K562 (cell line): ENCODE measurements around the gene HDAC7. TPM values are rescaled to one million over a fixed set of nuclear protein-coding genes. Genes with fewer than 3 reads are reported as not detected.

Source experiments
- ILK ChIP-seq: fragments of 450-650 bp; IDR thresholded peaks from 2 replicates; pipeline ENCODE4 v1.6.1; 2016; ENCODE audit warnings: missing genetic modification characterization, low read depth, mild to moderate bottlenecking, missing compliant biosample characterization, moderate library complexity, borderline replicate concordance
- NFXL1 ChIP-seq: fragments of 450-650 bp; formaldehyde crosslinking; IDR thresholded peaks from 2 replicates; pipeline ENCODE4 v1.4.0; 2021; ENCODE audit warnings: mild to moderate bottlenecking
- NR2F6 ChIP-seq: fragments of 450-650 bp; formaldehyde crosslinking; IDR thresholded peaks from 2 replicates; pipeline ENCODE4 v1.4.0; 2020; ENCODE audit warnings: mild to moderate bottlenecking
- NRF1 ChIP-seq, 2 experiments: fragments of 450-650 bp; IDR thresholded peaks in 1 of 2; conservative IDR thresholded peaks in 1 of 2; 2 replicates each; pipeline ENCODE4 v1.6.1; 2014; ENCODE audit warnings: mild to moderate bottlenecking in 2 of 2
- SNRNP70 ChIP-seq: fragments of 200-400 bp; formaldehyde crosslinking; optimal IDR thresholded peaks from 2 replicates; pipeline ENCODE3; 2017; ENCODE audit warnings: low read depth, low read length
- SRSF3 ChIP-seq: fragments of 200-400 bp; formaldehyde crosslinking; IDR thresholded peaks from 2 replicates; pipeline ENCODE4 v1.6.1; 2016; ENCODE audit warnings: mild to moderate bottlenecking, low read length, moderate library complexity; ENCODE audit not compliant: insufficient read depth
- TCF7L2 ChIP-seq: fragments of 150-350 bp; IDR thresholded peaks from 2 replicates; pipeline ENCODE4 v1.6.1; 2016; ENCODE audit warnings: low read depth, mild to moderate bottlenecking, low read length, moderate library complexity
- THRAP3 ChIP-seq: fragments of 450-650 bp; IDR thresholded peaks from 2 replicates; pipeline ENCODE4 v1.6.1; 2016; ENCODE audit warnings: mild to moderate bottlenecking, inconsistent platforms, borderline replicate concordance
- ZBTB8A ChIP-seq: fragments of 450-650 bp; IDR thresholded peaks from 2 replicates; pipeline ENCODE4 v1.6.1; 2018; ENCODE audit warnings: mild to moderate bottlenecking, moderate library complexity; ENCODE audit not compliant: partially characterized antibody
- ZNF184 ChIP-seq: sonication (generic); formaldehyde crosslinking; IDR thresholded peaks from 2 replicates; pipeline ENCODE4 v1.5.0; 2020; ENCODE audit warnings: missing genetic modification reagents
- ZNF316 ChIP-seq: fragments of 450-650 bp; IDR thresholded peaks from 2 replicates; pipeline ENCODE4 v1.6.1; 2016
- polyA plus RNA-seq, 8 experiments: library from polyadenylated mRNA; depleted of rRNA in 4 of 8; stranded (reverse) in 5 of 8; unstranded in 3 of 8; fragments of >200 nt; fragmentation: Nextera tagmentation in 2 of 8; fragmentation: Illumina TruSeq in 1 of 8; extraction: Ambion mirVana in 2 of 8; extraction: Trizol in 1 of 8; gene quantifications; 2 replicates each; pipeline versions ENCODE4 v1.2.1 to v1.2.3, GENCODE V29; 2011 to 2014; ENCODE audit warnings: inconsistent platforms in 1 of 8, missing spikeins in 1 of 8
- total RNA-seq, 7 experiments: library from RNA; depleted of rRNA in 6 of 7; stranded (reverse); fragments of >200 nt in 6 of 7; fragmentation: Illumina TruSeq in 2 of 7; extraction: Trizol in 2 of 7; gene quantifications; 2 replicates each; pipeline versions ENCODE4 v1.2.1 to v1.2.3, GENCODE V29; 2011 to 2021; ENCODE audit warnings: low replicate concordance in 1 of 7
- TF ChIP-seq, protein P1 (sequence below): fragments of 250-450 bp; sonication (Bioruptor Pico); IDR thresholded peaks from 2 replicates; pipeline ENCODE4 v1.5.0; 2020; ENCODE audit warnings: mild to moderate bottlenecking
- TF ChIP-seq, protein P2 (sequence below): IDR thresholded peaks from 2 replicates; pipeline ENCODE4 v1.6.1; 2012; ENCODE audit warnings: low read depth, low read length, improper control_type of control experiment, borderline replicate concordance
- TF ChIP-seq, protein P3 (sequence below): fragments of 250-450 bp; sonication (Bioruptor Pico); IDR thresholded peaks from 2 replicates; pipeline ENCODE4 v1.4.0; 2020
- TF ChIP-seq, protein P4 (sequence below): IDR thresholded peaks from 3 replicates; pipeline ENCODE4 v1.6.1; 2011; ENCODE audit warnings: borderline replicate concordance, mild to moderate bottlenecking; ENCODE audit not compliant: insufficient read length, insufficient read depth
- TF ChIP-seq, protein P5 (sequence below): fragments of 250-450 bp; sonication (Bioruptor Pico); IDR thresholded peaks from 2 replicates; pipeline ENCODE4 v1.5.0; 2021
- TF ChIP-seq, protein P6 (sequence below): fragments of 250-450 bp; sonication (Bioruptor Pico); IDR thresholded peaks from 2 replicates; pipeline ENCODE4 v1.9.0; 2021; ENCODE audit warnings: mild to moderate bottlenecking

Gene HDAC7
- total and polyA plus RNA-seq, 9 of the 15 experiments (the other 6 are each of a cell fraction or from before 2014, with no cell fraction given) = 2.5 to 129 (median 31.1) TPM

DNA sequence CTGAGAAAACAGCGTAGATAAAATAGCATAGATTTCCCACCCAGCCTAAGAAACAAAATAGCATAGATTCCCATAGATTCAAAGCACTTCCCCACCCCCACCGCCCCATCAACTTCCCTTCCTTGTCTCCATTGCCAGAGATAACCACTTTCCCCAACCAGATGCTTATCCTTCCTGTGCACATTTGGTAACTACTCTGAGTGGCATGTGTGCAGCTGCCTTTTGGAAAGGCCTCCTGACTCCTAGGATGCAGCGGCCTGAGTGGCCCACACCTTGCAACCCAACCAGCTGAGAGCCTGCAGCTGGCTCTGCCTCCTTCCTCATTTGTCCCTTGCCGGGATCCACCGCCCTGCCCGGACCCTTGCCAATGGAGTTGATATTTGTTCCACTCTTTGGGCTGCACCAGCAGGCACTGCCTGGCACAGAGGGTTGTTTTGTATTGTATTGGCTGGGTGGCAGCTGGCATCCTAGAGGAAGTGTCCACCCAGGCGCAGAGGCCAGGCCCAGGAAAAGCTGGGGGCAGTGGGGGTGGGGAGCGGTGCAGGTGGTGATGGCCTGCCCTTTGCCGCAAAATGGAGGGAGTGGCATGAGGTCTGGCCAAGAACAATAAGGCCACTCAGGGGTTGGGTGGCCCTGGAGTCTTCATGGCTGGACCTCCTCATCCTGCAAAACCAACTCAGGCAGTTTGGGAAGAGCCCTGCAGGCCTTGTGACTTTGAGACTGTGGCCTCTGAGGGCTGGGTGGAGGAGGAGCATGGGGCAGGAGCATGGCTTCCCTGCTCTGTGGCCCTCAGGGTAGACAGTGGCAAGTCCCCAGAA, 41.8 kb downstream of the HDAC7 start (continued):
- TF ChIP-seq, protein P1, sequence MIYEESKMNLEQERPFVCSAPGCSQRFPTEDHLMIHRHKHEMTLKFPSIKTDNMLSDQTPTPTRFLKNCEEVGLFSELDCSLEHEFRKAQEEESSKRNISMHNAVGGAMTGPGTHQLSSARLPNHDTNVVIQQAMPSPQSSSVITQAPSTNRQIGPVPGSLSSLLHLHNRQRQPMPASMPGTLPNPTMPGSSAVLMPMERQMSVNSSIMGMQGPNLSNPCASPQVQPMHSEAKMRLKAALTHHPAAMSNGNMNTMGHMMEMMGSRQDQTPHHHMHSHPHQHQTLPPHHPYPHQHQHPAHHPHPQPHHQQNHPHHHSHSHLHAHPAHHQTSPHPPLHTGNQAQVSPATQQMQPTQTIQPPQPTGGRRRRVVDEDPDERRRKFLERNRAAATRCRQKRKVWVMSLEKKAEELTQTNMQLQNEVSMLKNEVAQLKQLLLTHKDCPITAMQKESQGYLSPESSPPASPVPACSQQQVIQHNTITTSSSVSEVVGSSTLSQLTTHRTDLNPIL (CRISPR knock-in tag) = no peak
- TF ChIP-seq THRAP3 = no peak
- no peak for TF ChIP-seq ILK (tag)
- TF ChIP-seq SNRNP70 = no peak
- no peak for TF ChIP-seq NRF1 (conservative IDR thresholded peaks at IDR 0.05 in 1 of 2, IDR thresholded peaks at IDR 0.05 in 1 of 2)
- TF ChIP-seq, protein P2, sequence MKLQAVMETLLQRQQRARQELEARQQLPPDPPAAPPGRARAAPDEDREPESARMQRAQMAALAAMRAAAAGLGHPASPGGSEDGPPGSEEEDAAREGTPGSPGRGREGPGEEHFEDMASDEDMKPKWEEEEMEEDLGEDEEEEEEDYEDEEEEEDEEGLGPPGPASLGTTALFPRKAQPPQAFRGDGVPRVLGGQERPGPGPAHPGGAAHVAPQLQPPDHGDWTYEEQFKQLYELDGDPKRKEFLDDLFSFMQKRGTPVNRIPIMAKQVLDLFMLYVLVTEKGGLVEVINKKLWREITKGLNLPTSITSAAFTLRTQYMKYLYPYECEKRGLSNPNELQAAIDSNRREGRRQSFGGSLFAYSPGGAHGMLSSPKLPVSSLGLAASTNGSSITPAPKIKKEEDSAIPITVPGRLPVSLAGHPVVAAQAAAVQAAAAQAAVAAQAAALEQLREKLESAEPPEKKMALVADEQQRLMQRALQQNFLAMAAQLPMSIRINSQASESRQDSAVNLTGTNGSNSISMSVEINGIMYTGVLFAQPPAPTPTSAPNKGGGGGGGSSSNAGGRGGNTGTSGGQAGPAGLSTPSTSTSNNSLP = peak; percentile 42; the same call in 1 of the 2 replicates
- no peak for TF ChIP-seq SRSF3
- no peak for TF ChIP-seq NR2F6
- TF ChIP-seq, protein P3, sequence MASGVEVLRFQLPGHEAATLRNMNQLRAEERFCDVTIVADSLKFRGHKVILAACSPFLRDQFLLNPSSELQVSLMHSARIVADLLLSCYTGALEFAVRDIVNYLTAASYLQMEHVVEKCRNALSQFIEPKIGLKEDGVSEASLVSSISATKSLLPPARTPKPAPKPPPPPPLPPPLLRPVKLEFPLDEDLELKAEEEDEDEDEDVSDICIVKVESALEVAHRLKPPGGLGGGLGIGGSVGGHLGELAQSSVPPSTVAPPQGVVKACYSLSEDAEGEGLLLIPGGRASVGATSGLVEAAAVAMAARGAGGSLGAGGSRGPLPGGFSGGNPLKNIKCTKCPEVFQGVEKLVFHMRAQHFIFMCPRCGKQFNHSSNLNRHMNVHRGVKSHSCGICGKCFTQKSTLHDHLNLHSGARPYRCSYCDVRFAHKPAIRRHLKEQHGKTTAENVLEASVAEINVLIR (CRISPR knock-in tag) = no peak
- TF ChIP-seq, protein P4, sequence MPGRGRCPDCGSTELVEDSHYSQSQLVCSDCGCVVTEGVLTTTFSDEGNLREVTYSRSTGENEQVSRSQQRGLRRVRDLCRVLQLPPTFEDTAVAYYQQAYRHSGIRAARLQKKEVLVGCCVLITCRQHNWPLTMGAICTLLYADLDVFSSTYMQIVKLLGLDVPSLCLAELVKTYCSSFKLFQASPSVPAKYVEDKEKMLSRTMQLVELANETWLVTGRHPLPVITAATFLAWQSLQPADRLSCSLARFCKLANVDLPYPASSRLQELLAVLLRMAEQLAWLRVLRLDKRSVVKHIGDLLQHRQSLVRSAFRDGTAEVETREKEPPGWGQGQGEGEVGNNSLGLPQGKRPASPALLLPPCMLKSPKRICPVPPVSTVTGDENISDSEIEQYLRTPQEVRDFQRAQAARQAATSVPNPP = no peak
- TF ChIP-seq, protein P5, sequence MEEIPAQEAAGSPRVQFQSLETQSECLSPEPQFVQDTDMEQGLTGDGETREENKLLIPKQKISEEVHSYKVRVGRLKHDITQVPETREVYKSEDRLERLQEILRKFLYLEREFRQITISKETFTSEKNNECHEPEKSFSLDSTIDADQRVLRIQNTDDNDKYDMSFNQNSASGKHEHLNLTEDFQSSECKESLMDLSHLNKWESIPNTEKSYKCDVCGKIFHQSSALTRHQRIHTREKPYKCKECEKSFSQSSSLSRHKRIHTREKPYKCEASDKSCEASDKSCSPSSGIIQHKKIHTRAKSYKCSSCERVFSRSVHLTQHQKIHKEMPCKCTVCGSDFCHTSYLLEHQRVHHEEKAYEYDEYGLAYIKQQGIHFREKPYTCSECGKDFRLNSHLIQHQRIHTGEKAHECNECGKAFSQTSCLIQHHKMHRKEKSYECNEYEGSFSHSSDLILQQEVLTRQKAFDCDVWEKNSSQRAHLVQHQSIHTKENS = no peak
- TF ChIP-seq NFXL1 (CRISPR knock-in tag) = no peak
- TF ChIP-seq, protein P6, sequence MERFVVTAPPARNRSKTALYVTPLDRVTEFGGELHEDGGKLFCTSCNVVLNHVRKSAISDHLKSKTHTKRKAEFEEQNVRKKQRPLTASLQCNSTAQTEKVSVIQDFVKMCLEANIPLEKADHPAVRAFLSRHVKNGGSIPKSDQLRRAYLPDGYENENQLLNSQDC (CRISPR knock-in tag) = no peak
- no peak for TF ChIP-seq ZBTB8A
- no peak for TF ChIP-seq ZNF316
- TF ChIP-seq ZNF184 (CRISPR knock-in tag) = no peak
- TF ChIP-seq TCF7L2 = no peak
